Progenitor cell of endocrine pancreas (in vitro differentiated cells): ENCODE results near the gene TNIK. TPM values are rescaled to one million over a fixed set of nuclear protein-coding genes. Genes with fewer than 3 reads are reported as not detected.

ENCODE experiments used
- DNase-seq: peaks from one replicate; pipeline ENCODE4 v3.0.0; 2021; ENCODE audit warnings: low spot score; ENCODE audit not compliant: unreplicated experiment
- H3K27ac Mint-ChIP-seq: 2 replicates; pipeline ENCODE4 v1.8.0; 2021; ENCODE audit warnings: mild to moderate bottlenecking, moderate library complexity, mixed read lengths
- H3K27me3 Mint-ChIP-seq: 2 replicates; pipeline ENCODE4 v1.8.0; 2021; ENCODE audit warnings: mixed read lengths
- H3K36me3 Mint-ChIP-seq: 2 replicates; pipeline ENCODE4 v1.8.0; 2022; ENCODE audit warnings: mixed read lengths; ENCODE audit not compliant: insufficient read depth
- H3K4me1 Mint-ChIP-seq: 2 replicates; pipeline ENCODE4 v1.8.0; 2021; ENCODE audit warnings: low read depth, mixed read lengths
- H3K4me3 Mint-ChIP-seq: 2 replicates; pipeline ENCODE4 v1.8.0; 2021; ENCODE audit warnings: low read depth, mild to moderate bottlenecking, moderate library complexity, mixed read lengths
- H3K9me3 Mint-ChIP-seq: 2 replicates; pipeline ENCODE4 v1.8.0; 2021; ENCODE audit warnings: low read depth, mixed read lengths
- CTCF ChIP-seq: fragments of 200-600 bp; sonication (generic); IDR thresholded peaks from one replicate; pipeline ENCODE4 v1.5.0; 2021; ENCODE audit warnings: antibody characterized with exemption, mild to moderate bottlenecking; ENCODE audit not compliant: unreplicated experiment
- total RNA-seq: library from RNA; stranded (reverse); gene quantifications from 2 replicates; pipeline ENCODE4 v1.2.1, GENCODE V29; 2021

Gene TNIK
- total RNA-seq, 1 donor from 2014 or later = 15.7 TPM

GRCh38 chr3:171333784-171334464 lies 126.3 kb downstream of the TNIK start:
- Mint-ChIP-seq H3K36me3 (no peaks in the 10 kb centered on the region), H3K27me3 (no peaks in the 10 kb centered on the region), H3K4me1 (peaks cover 26% of the 10 kb centered on the region), H3K27ac (peak overlapping the region; percentile 62), H3K4me3 (no peak overlapping the region), H3K9me3 (no peaks in the 10 kb centered on the region)
- no peak for DNase-seq
- TF ChIP-seq CTCF = no peak

- Mint-ChIP-seq H3K9me3 (no peaks in the 10 kb centered on the region), H3K27me3 (no peaks in the 10 kb centered on the region), H3K36me3 (no peaks in the 10 kb centered on the region), H3K4me1 (peaks cover 26% of the 10 kb centered on the region), H3K4me3 (no peak overlapping the region), H3K27ac (no peak overlapping the region)
- no peak for TF ChIP-seq CTCF
- DNase-seq = no peak
Measured at GRCh38 chr3:171330938-171331337, 129.3 kb downstream of the TNIK start.

- Mint-ChIP-seq H3K4me3 (no peak overlapping the region), H3K9me3 (no peaks in the 10 kb centered on the region), H3K4me1 (peaks cover 21% of the 10 kb centered on the region), H3K27me3 (no peaks in the 10 kb centered on the region), H3K27ac (no peak overlapping the region), H3K36me3 (no peaks in the 10 kb centered on the region)
- no peak for TF ChIP-seq CTCF
- DNase-seq = no peak
Measured at GRCh38 chr3:171329746-171330145, 130.5 kb downstream of the TNIK start.

- Mint-ChIP-seq H3K9me3 (no peaks in the 10 kb centered on the region), H3K27me3 (no peaks in the 10 kb centered on the region), H3K4me1 (peaks cover 12% of the 10 kb centered on the region), H3K36me3 (no peaks in the 10 kb centered on the region), H3K27ac (no peak overlapping the region), H3K4me3 (no peak overlapping the region)
- TF ChIP-seq CTCF = no peak
- DNase-seq = no peak
Measured at GRCh38 chr3:171328419-171329082, 131.7 kb downstream of the TNIK start.

GRCh38 chr3:171327441-171328174 lies 132.6 kb downstream of the TNIK start:
- Mint-ChIP-seq H3K9me3 (no peaks in the 10 kb centered on the region), H3K27ac (no peak overlapping the region), H3K4me1 (peaks cover 12% of the 10 kb centered on the region), H3K27me3 (no peaks in the 10 kb centered on the region), H3K36me3 (no peaks in the 10 kb centered on the region), H3K4me3 (no peak overlapping the region)
- no peak for DNase-seq
- no peak for TF ChIP-seq CTCF
